ENCODE results near the gene CERS5.
A peak's percentile ranks its signal among the peaks of the same experiment; 100 is the strongest.
"Not testable (repeated sequence)": the region's sequence is repeated elsewhere in the genome, so short reads cannot be mapped to it uniquely, and the experiment has no call there.

CERS5 gene

GRCh38 chr12:50182461-50182860 lies 15.3 kb upstream of the CERS5 start:
- no peaks in the 10 kb centered on the region for H3K27me3 Mint-ChIP-seq
- H3K36me3 Mint-ChIP-seq (ENCODE audit: insufficient read depth): peaks cover 26% of the 10 kb centered on the region
- DNase-seq (no peak), ATAC-seq (replicated peaks) (no peak)
- H3K9me3 Mint-ChIP-seq: no peaks in the 10 kb centered on the region
- H3K4me1 Mint-ChIP-seq (ENCODE audit: low read depth in 2 of 2): no peaks in the 10 kb centered on the region
- H3K27ac Mint-ChIP-seq: peak overlapping the region; percentile 8 to 87
- no peak overlapping the region for H3K4me3 Mint-ChIP-seq

GRCh38 chr12:50181691-50182090 lies 14.5 kb upstream of the CERS5 start:
- Mint-ChIP-seq H3K4me1 (ENCODE audit: low read depth in 2 of 2) (no peaks in the 10 kb centered on the region), H3K4me3 (no peak overlapping the region), H3K27ac (no peak overlapping the region), H3K36me3 (ENCODE audit: insufficient read depth) (peaks cover 29% of the 10 kb centered on the region), H3K27me3 (no peaks in the 10 kb centered on the region), H3K9me3 (no peaks in the 10 kb centered on the region)
- ATAC-seq (replicated peaks): no peak
- no peak for DNase-seq

- no peak overlapping the region for H3K4me3 Mint-ChIP-seq
- peaks cover 26% of the 10 kb centered on the region for H3K36me3 Mint-ChIP-seq (ENCODE audit: insufficient read depth)
- H3K27ac Mint-ChIP-seq: no peak overlapping the region
- DNase-seq (no peak), ATAC-seq (replicated peaks) (no peak)
- H3K9me3 Mint-ChIP-seq: no peaks in the 10 kb centered on the region
- no peaks in the 10 kb centered on the region for H3K4me1 Mint-ChIP-seq (ENCODE audit: low read depth in 2 of 2)
- H3K27me3 Mint-ChIP-seq: no peaks in the 10 kb centered on the region
Measured at GRCh38 chr12:50175716-50176026, 8.5 kb upstream of the CERS5 start.

- Mint-ChIP-seq H3K4me3 (no peak overlapping the region), H3K36me3 (ENCODE audit: insufficient read depth) (peaks cover 26% of the 10 kb centered on the region), H3K9me3 (no peaks in the 10 kb centered on the region), H3K4me1 (ENCODE audit: low read depth in 2 of 2) (no peaks in the 10 kb centered on the region), H3K27ac (no peak overlapping the region), H3K27me3 (no peaks in the 10 kb centered on the region)
- peak; percentile 36 to 44 (median 42) for DNase-seq
- peak; percentile 49 for ATAC-seq (replicated peaks)
Measured at GRCh38 chr12:50174971-50175715, 8.0 kb upstream of the CERS5 start.

- Mint-ChIP-seq H3K4me3 (peak overlapping the region; percentile 90 to 94), H3K27ac (peak overlapping the region; percentile 90 to 92), H3K36me3 (ENCODE audit: insufficient read depth) (peaks cover 6% of the 10 kb centered on the region), H3K9me3 (no peaks in the 10 kb centered on the region), H3K27me3 (no peaks in the 10 kb centered on the region), H3K4me1 (ENCODE audit: low read depth in 2 of 2) (peaks cover 6 to 34% of the 10 kb centered on the region in 2 donors)
- DNase-seq (no peak), ATAC-seq (replicated peaks) (no peak)
Measured at GRCh38 chr12:50166799-50167048, 445 bp downstream of the CERS5 start.

- H3K9me3 Mint-ChIP-seq: no peaks in the 10 kb centered on the region
- no peak for ATAC-seq (replicated peaks)
- no peak overlapping the region for H3K27ac Mint-ChIP-seq
- DNase-seq: no peak
- H3K27me3 Mint-ChIP-seq: no peaks in the 10 kb centered on the region
- H3K4me1 Mint-ChIP-seq (ENCODE audit: low read depth in 2 of 2): peaks cover 12 to 46% of the 10 kb centered on the region in 2 donors
- peak overlapping the region; percentile 53 to 90 for H3K4me3 Mint-ChIP-seq
- H3K36me3 Mint-ChIP-seq (ENCODE audit: insufficient read depth): peaks cover 6% of the 10 kb centered on the region
Measured at GRCh38 chr12:50164963-50165362, 2.2 kb downstream of the CERS5 start.

- H3K27me3 Mint-ChIP-seq: no peaks in the 10 kb centered on the region
- H3K4me1 Mint-ChIP-seq (ENCODE audit: low read depth in 2 of 2): peaks cover 15 to 47% of the 10 kb centered on the region in 2 donors
- peaks cover 10% of the 10 kb centered on the region for H3K36me3 Mint-ChIP-seq (ENCODE audit: insufficient read depth)
- no peak overlapping the region for H3K4me3 Mint-ChIP-seq
- no peak for DNase-seq
- peak overlapping the region in 1 of 2 donors; percentile 53 for H3K27ac Mint-ChIP-seq
- ATAC-seq (replicated peaks): no peak
- H3K9me3 Mint-ChIP-seq: no peaks in the 10 kb centered on the region
Measured at GRCh38 chr12:50162230-50162629, 4.9 kb downstream of the CERS5 start.

- peaks cover 10% of the 10 kb centered on the region for H3K36me3 Mint-ChIP-seq (ENCODE audit: insufficient read depth)
- no peaks in the 10 kb centered on the region for H3K9me3 Mint-ChIP-seq
- peak overlapping the region; percentile 64 to 71 for H3K27ac Mint-ChIP-seq
- H3K27me3 Mint-ChIP-seq: no peaks in the 10 kb centered on the region
- no peak overlapping the region for H3K4me3 Mint-ChIP-seq
- DNase-seq: no peak
- H3K4me1 Mint-ChIP-seq (ENCODE audit: low read depth in 2 of 2): peaks cover 12 to 36% of the 10 kb centered on the region in 2 donors
- ATAC-seq (replicated peaks): no peak
Measured at GRCh38 chr12:50160643-50161042, 6.5 kb downstream of the CERS5 start.

GRCh38 chr12:50157259-50157658 lies 9.9 kb downstream of the CERS5 start:
- Mint-ChIP-seq H3K4me3 (no peak overlapping the region), H3K27ac (peak overlapping the region; percentile 11 to 38), H3K36me3 (ENCODE audit: insufficient read depth) (peaks cover 15% of the 10 kb centered on the region), H3K9me3 (no peaks in the 10 kb centered on the region), H3K4me1 (ENCODE audit: low read depth in 2 of 2) (peaks cover 12 to 25% of the 10 kb centered on the region in 2 donors), H3K27me3 (no peaks in the 10 kb centered on the region)
- DNase-seq: no peak
- no peak for ATAC-seq (replicated peaks)

GRCh38 chr12:50156641-50157040 lies 10.5 kb downstream of the CERS5 start:
- ATAC-seq (replicated peaks): no peak
- peak overlapping the region in 1 of 2 donors; percentile 38 for H3K27ac Mint-ChIP-seq

GRCh38 chr12:50154947-50155346 lies 12.2 kb downstream of the CERS5 start:
- DNase-seq; H3K27ac Mint-ChIP-seq; H3K27me3 Mint-ChIP-seq; ATAC-seq (replicated peaks); H3K9me3 Mint-ChIP-seq; H3K4me3 Mint-ChIP-seq: not testable (repeated sequence)
- peaks cover 12 to 27% of the 10 kb centered on the region in 2 donors for H3K4me1 Mint-ChIP-seq (ENCODE audit: low read depth in 2 of 2)
- H3K36me3 Mint-ChIP-seq (ENCODE audit: insufficient read depth): peaks cover 15% of the 10 kb centered on the region

More at GRCh38 chr12:50156641-50157040, 10.5 kb downstream of the CERS5 start:
- DNase-seq: no peak
- Mint-ChIP-seq H3K27me3 (no peaks in the 10 kb centered on the region), H3K4me1 (ENCODE audit: low read depth in 2 of 2) (peaks cover 12 to 25% of the 10 kb centered on the region in 2 donors), H3K36me3 (ENCODE audit: insufficient read depth) (peaks cover 15% of the 10 kb centered on the region), H3K9me3 (no peaks in the 10 kb centered on the region), H3K4me3 (no peak overlapping the region)

- Mint-ChIP-seq H3K27me3 (no peaks in the 10 kb centered on the region), H3K36me3 (ENCODE audit: insufficient read depth) (peaks cover 16% of the 10 kb centered on the region), H3K9me3 (no peaks in the 10 kb centered on the region), H3K4me1 (ENCODE audit: low read depth in 2 of 2) (peaks cover 5 to 20% of the 10 kb centered on the region in 2 donors), H3K4me3 (no peak overlapping the region), H3K27ac (peak overlapping the region; percentile 9 to 75)
- no peak for DNase-seq
- ATAC-seq (replicated peaks): no peak
Measured at GRCh38 chr12:50151047-50151687, 16.0 kb downstream of the CERS5 start.

GRCh38 chr12:50149311-50149710 lies 17.9 kb downstream of the CERS5 start:
- no peak for ATAC-seq (replicated peaks)
- Mint-ChIP-seq H3K27ac (peak overlapping the region in 1 of 2 donors; percentile 79), H3K4me1 (ENCODE audit: low read depth in 2 of 2) (peaks cover 5 to 20% of the 10 kb centered on the region in 2 donors), H3K9me3 (no peaks in the 10 kb centered on the region), H3K27me3 (no peaks in the 10 kb centered on the region), H3K36me3 (ENCODE audit: insufficient read depth) (peaks cover 19% of the 10 kb centered on the region), H3K4me3 (no peak overlapping the region)
- DNase-seq: no peak

GRCh38 chr12:50148011-50148410 lies 19.2 kb downstream of the CERS5 start:
- ATAC-seq (replicated peaks): not testable (repeated sequence)
- peaks cover 18% of the 10 kb centered on the region for H3K36me3 Mint-ChIP-seq (ENCODE audit: insufficient read depth)

More at GRCh38 chr12:50148011-50148410, 19.2 kb downstream of the CERS5 start:
- H3K27ac Mint-ChIP-seq, H3K27me3 Mint-ChIP-seq, DNase-seq, H3K4me3 Mint-ChIP-seq, H3K9me3 Mint-ChIP-seq: not testable (repeated sequence)
- peaks cover 5 to 24% of the 10 kb centered on the region in 2 donors for H3K4me1 Mint-ChIP-seq (ENCODE audit: low read depth in 2 of 2)

All from effector memory CD8-positive, alpha-beta T cell (primary cell).